GM21526 (cell line): ENCODE results near the gene EIF5A.

Source experiments
- ATAC-seq: cut with Tn5 transposase; IDR thresholded peaks from one replicate; pipeline ENCODE4 v1.9.1; 2021; ENCODE audit warnings: moderate library complexity; ENCODE audit not compliant: unreplicated experiment, low FRiP score

EIF5A gene

DNA sequence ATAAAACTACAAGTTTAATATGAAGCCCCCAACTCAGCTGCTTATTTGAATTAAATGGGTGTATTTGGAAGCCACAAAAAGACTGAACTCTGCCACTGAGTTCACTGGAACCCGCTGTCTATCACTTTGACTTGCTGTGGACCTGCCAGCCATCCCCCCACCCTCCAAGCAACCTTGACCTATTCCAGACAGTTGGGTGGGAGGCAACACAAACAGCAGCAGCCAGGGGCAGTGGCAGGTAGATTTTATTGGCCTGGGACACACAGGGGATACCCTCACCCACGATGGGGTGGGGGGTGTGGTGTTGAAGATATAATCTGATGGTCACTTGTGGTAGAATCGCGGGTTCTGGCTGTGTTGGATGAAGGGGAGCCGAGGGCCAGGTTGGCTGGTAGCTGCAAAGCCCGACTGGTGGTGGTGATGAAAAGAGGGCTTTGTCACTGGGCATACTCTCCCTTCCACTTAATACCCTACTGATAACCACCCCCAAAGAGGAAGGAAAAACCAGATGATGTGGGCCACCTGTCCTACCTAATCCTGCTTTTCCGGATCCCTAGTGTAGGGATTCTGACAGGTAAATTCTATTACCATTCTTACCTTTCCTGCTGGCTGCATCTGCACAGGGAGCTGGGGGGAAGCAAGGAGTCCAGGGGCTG, 5.1 kb downstream of the EIF5A start:
- ATAC-seq = no peak

- no peak for ATAC-seq
Observed at GRCh38 chr17:7313088-7313889, 5.9 kb downstream of the EIF5A start.

DNA sequence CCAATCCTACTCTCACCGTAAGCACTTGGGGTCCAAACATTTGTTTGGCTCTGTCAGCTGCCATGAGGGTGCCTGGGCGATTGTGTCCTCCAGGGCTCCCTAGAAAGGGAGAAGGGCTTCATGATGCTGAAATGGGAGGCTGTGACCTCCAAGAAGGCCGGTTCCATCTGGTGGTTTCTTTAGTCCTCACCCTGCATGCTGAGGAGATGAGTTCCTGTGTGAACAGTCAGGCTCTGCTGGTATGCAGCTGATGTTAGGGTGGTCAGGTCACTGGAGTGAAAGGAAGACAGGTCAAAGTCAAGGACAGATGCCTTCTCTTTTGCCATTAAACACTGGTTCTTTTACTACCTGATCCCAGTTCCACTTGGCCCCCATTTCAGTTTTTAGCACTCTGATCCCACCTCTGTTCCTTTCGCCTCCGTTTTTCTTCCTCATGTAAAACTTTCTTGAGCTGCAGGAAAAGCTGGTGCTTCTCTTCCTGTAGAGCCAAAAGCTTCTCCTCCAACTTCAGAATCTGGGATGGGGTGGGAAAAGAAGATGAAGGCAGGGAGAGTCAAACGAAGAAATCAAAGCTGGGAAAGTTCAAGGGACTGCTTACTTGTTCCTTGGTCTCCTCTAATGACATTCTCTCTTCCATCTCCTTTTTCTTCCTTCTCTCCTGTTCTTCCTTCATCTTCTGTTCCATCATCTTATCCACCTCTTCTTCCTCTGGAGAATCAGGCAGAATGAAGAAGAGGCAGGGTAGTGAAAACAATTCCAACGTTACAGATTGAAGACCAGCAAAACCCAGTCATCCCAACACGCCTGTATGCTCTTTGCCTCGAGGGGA, 6.7 kb downstream of the EIF5A start:
- no peak for ATAC-seq

- peak; percentile 55 for ATAC-seq
Observed at GRCh38 chr17:7314719-7315569, 7.5 kb downstream of the EIF5A start, which contains the start of gene GPS2. GPS2 (minus strand) TSS chr17:7315360; CDS start chr17:7315052, 308 bp downstream.

- ATAC-seq = no peak
Observed at GRCh38 chr17:7315570-7316235, 8.3 kb downstream of the EIF5A start.

GRCh38 chr17:7317161-7317803, 9.9 kb downstream of the EIF5A start:
- no peak for ATAC-seq

DNA sequence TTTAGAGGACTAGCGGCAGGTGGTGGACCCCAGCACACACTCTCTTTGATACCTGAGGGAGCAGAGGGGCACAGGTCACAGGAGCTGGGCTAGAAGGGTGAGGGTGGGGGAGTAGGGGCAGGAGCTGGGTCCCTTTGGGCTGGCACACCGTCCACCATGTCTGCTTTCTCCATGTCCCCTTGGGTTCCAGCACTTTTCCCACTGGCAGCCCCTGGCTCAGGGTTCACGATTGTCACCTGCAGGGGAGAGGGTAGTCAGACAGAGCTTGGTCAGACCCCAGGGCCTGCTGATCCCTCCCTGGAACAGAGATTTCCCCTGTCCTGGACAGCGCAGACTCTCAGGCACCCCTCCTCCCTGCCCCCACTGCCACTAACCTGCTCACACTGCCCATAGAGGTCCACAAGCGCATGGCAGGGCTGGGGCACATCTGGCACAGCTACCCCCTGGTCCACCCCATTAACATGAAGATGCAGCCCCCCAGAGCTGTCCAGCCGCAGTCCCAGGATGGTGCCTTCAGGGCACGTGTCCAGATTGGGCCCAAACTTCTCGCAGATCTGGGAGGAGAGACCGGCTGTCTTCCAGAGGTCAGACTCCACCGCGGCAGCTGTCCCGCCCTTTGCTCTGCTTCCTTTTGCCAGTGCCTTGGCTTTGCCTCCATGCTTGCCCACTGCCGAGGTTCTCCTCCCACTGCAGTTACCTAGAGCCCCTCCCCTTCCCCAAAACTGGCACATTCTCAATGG, 10.9 kb downstream of the EIF5A start:
- no peak for ATAC-seq

DNA sequence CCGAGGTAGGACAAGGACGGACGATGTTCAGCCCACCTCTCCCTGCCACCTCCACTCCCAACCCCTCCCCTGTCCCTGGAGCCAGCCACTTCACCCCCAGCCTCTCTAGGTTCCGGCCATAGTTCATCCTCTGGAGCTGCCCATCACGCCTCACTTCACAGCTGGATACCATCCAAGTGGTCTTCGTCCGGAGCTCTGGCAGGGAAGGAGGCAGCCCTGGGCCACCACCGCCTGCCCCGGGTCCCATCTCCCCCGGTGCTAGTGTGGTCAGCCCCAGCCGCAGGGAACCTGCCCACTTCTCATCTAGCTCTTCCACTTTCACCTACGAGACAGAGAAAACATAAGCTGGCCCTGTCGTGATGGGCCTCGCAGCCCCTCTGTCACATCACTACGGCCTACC, 14.0 kb downstream of the EIF5A start:
- no peak for ATAC-seq

GRCh38 chr17:7322520-7323194, 15.2 kb downstream of the EIF5A start:
- ATAC-seq = no peak

GRCh38 chr17:7323731-7324437, 16.5 kb downstream of the EIF5A start:
- no peak for ATAC-seq

DNA sequence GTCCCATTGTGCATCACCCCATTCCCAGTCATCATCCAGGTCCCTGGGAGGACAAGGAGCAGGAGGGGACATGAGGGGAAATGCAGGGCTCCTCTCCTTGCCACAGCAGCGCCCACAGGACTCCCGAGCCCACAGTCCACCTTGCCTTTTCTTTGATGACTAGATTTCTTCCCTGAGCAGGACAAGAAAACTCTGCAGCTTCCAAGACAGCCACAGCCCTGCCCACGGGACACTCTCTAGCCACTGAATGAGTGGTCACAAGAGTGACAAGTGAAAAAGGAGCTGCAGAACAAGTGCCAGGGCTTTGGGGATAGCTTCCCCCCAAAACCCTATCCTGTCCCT, 17.0 kb downstream of the EIF5A start:
- no peak for ATAC-seq

DNA sequence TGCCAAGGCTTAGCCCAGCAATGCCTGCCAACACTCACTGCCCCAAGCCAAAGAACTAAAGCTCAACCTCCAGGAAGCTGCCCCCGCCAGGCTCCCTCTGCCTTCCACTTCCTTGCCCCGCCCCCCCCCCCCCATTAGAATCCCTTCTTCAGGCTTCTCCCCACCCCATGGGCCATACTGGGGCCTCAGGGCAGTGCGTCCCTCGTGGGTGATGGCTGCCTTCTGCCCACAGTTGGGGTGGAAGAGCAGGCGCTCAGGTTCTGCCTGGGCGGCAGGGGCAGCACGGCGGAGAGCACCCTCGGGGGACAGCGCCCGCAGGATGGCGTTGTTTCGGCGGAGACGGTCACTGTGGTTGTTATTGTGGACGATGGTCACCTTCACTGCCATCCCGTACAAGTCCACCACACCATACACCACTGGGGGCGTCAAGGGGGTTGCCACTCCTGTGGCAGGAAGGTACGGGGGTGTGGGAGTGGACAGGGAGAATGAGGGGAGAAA, 17.7 kb downstream of the EIF5A start:
- ATAC-seq = no peak

DNA sequence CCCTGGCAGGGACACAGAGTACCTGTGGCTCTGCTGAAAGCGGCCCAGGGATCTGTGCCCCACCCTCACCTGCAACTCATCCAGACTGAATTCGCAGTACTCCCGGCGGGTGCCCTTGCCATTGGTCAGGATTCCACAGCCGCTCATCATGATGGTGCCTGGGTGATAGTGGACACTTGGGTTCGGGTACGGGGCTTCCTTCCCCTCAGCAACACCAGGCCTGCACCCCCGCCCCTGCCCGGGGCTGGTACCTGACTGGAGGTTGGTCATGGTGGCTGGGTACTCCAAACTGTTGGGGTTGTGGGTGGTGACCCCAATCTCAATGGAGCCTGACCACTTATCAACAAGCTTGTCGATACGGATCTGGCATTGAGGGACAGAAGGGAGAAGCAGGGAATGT, 18.8 kb downstream of the EIF5A start:
- no peak for ATAC-seq

DNA sequence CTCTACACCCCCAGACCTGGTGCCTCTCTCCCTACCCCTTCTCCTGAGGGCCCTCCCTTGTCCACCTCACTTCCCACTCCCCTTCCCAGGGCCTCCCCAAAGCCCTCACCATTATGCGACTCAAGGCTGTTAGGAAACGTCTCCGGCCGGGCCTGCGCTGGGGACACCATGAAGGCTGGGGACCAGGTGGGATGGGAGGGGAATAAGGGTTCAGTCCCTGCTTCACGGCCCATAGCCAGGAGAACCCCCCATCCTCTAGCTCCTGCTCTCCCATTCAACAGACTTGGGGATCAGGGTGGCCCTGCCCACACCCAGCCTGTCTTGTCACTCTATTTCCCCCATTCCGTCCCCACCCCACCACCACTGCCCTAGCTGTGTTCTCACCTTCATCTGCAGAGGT, 19.6 kb downstream of the EIF5A start:
- ATAC-seq = no peak

- no peak for ATAC-seq
Observed at GRCh38 chr17:7327501-7327900, 20.1 kb downstream of the EIF5A start.

DNA sequence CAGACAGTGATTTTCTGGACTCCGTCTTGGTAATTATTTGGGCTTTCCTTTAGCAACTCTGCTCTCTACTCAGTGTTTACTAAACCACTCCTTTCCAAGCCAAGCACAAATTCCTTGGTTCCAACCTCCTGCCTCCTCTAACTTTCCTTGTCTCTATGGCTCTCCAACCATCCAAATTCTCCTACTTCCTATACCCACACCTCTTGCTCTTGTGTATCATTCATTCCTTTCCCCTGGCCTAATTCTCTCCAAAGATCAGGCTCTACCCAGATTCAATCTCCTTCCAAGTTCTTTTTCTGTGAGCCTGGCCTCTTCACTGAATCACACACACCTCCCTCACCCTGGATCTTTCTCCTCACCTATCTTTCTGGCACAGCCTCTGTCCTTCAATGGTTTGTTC, 20.6 kb downstream of the EIF5A start:
- ATAC-seq = no peak

- ATAC-seq = peak; percentile 48
Observed at GRCh38 chr17:7328840-7329373, 21.5 kb downstream of the EIF5A start, which contains the start of gene NEURL4. NEURL4 (minus strand) TSS chr17:7329335; CDS start chr17:7329312, 23 bp downstream.
